Stomach (tissue), 9 donors: ENCODE measurements around the gene STMN1. TPM values are rescaled to one million over a fixed set of nuclear protein-coding genes. Genes with fewer than 3 reads are reported as not detected.

Experiments
- DNase-seq, 2 donors: peaks; one replicate each; pipeline versions ENCODE4 v3.0.0 to v3.0.0-alpha.2; 2013 to 2019
- H3K27ac ChIP-seq, 5 donors: fragments of 200-600 bp in 4 of 5; sonication (generic) in 4 of 5; one replicate each; pipeline ENCODE4 v1.5.1; 2013 to 2019; ENCODE audit warnings: mild to moderate bottlenecking in 1 of 5, moderate library complexity in 1 of 5
- H3K27me3 ChIP-seq, 3 donors: fragments of 200-600 bp; sonication (generic); one replicate each; pipeline ENCODE4 v1.5.1; 2017 to 2019; ENCODE audit warnings: mixed run types in 1 of 3
- H3K36me3 ChIP-seq, 4 donors: fragments of 200-600 bp; sonication (generic); 1 replicate in 3 of 4; 2 replicates in 1 of 4; pipeline ENCODE4 v1.5.1; 2016 to 2019
- H3K4me1 ChIP-seq, 4 donors: fragments of 200-600 bp; sonication (generic); one replicate each; pipeline ENCODE4 v1.5.1; 2016 to 2019
- H3K4me3 ChIP-seq, 4 donors: fragments of 200-600 bp; sonication (generic) in 3 of 4; one replicate each; pipeline ENCODE4 v1.5.1; 2016 to 2019; ENCODE audit warnings: mild to moderate bottlenecking in 1 of 4
- H3K9me3 ChIP-seq, 4 donors: fragments of 200-600 bp; sonication (generic); one replicate each; pipeline ENCODE4 v1.5.1; 2016 to 2019
- CTCF ChIP-seq, 7 experiments: fragments of 450-650 bp in 4 of 7; fragments of 200-600 bp in 3 of 7; sonication (generic) in 3 of 7; IDR thresholded peaks; one replicate each; pipeline ENCODE4 v1.5.1; 2016 to 2019; ENCODE audit warnings: antibody characterized with exemption in 7 of 7, control low read depth in 2 of 7, mild to moderate bottlenecking in 1 of 7
- EP300 ChIP-seq: sonication (generic); formaldehyde crosslinking; IDR thresholded peaks from one replicate; pipeline ENCODE4 v1.6.1; 2017; ENCODE audit warnings: antibody characterized with exemption
- POLR2A ChIP-seq, 4 donors: fragments of 450-650 bp; IDR thresholded peaks; one replicate each; pipeline ENCODE4 v1.6.1; 2016; ENCODE audit warnings: antibody characterized with exemption in 4 of 4, control low read depth in 2 of 4, mild to moderate bottlenecking in 1 of 4, moderate library complexity in 1 of 4
- POLR2AphosphoS5 ChIP-seq, 3 donors: sonication (generic); formaldehyde crosslinking; IDR thresholded peaks; one replicate each; pipeline ENCODE4 v1.6.1; 2016; ENCODE audit warnings: antibody characterized with exemption in 3 of 3
- WGBS, 5 donors: extraction: QIAGEN DNeasy Blood & Tissue Kit in 3 of 5; methylation state at CpG; one replicate each; pipeline versions ENCODE4 v1.1.5 to v1.1.7; 2013 to 2018; 5-methylcytosine and 5-hydroxymethylcytosine counted together
- intact Hi-C: fragments of 100-400 bp; cut with DNase I; formaldehyde crosslinking; loops from one replicate; pipeline ENCODE4 v1.15.1; 2023; ENCODE audit warnings: low total_unique reads
- polyA plus RNA-seq, 3 donors: library from polyadenylated mRNA; stranded (reverse); fragments of 200-250 nt; gene quantifications; one replicate each; pipeline ENCODE4 v1.2.3, GENCODE V29; 2013
- total RNA-seq, 5 donors: library from RNA; depleted of rRNA; stranded (reverse); fragments of >200 nt; gene quantifications; one replicate each; pipeline versions ENCODE4 v1.1.0 to v1.2.3, GENCODE V29; 2014 to 2016
- donor health status: healthy with polysubstance abuse.
- donor health status: Bipolar disorder and iron deficiency.
- donor health status: healthy.

The STMN1 gene
- total and polyA plus RNA-seq, 8 donors, result 25.9 to 109 (median 73.2) TPM

GRCh38 chr1:25899792-25900191 is 6.4 kb downstream of the STMN1 start:
- TF ChIP-seq POLR2AphosphoS5 (IDR thresholded peaks at IDR 0.05), result no peak
- TF ChIP-seq POLR2A (IDR thresholded peaks at IDR 0.05), result no peak
- no peak for TF ChIP-seq EP300
- TF ChIP-seq CTCF (IDR thresholded peaks at IDR 0.05), result no peak
- Histone ChIP-seq H3K4me3 (no peak overlapping the region), H3K36me3 (peaks cover 0 to 48% (median 39%) of the 10 kb centered on the region in 4 donors), H3K4me1 (peaks cover 8 to 38% (median 21%) of the 10 kb centered on the region in 4 donors), H3K9me3 (no peaks in the 10 kb centered on the region), H3K27ac (no peak overlapping the region), H3K27me3 (no peaks in the 10 kb centered on the region)
- WGBS, 5 donors, result 85 to 94% (median 90%) methylated on average over 6 of the region's 6 CpGs
- intact Hi-C loops, result loop anchor here (5.0 kb wide), 1 partner anchor 98 kb away; the partner anchor contains the start of gene PAFAH2
- no peak for DNase-seq

GRCh38 chr1:25898223-25899015 is 7.8 kb downstream of the STMN1 start:
- Histone ChIP-seq H3K4me3 (no peak overlapping the region), H3K9me3 (no peaks in the 10 kb centered on the region), H3K4me1 (peaks cover under 1 to 29% (median 15%) of the 10 kb centered on the region in 4 donors), H3K27ac (no peak overlapping the region), H3K27me3 (no peaks in the 10 kb centered on the region), H3K36me3 (peaks cover 0 to 48% (median 39%) of the 10 kb centered on the region in 4 donors)
- intact Hi-C loops, result loop anchor here (5.0 kb wide), 1 partner anchor 99 kb away; the partner anchor contains the start of gene PAFAH2
- WGBS, 5 donors, result 83 to 91% (median 89%) methylated on average over 11 of the region's 11 CpGs
- TF ChIP-seq EP300 (no peak), POLR2A (IDR thresholded peaks at IDR 0.05) (no peak), CTCF (IDR thresholded peaks at IDR 0.05) (no peak), POLR2AphosphoS5 (IDR thresholded peaks at IDR 0.05) (no peak)
- no peak for DNase-seq

- intact Hi-C loops, result loop anchor here (5.0 kb wide), 1 partner anchor 100 kb away; the partner anchor contains the start of gene PAFAH2
- Histone ChIP-seq H3K9me3 (no peaks in the 10 kb centered on the region), H3K27ac (no peak overlapping the region), H3K36me3 (peaks cover 0 to 47% (median 38%) of the 10 kb centered on the region in 4 donors), H3K4me3 (no peak overlapping the region), H3K27me3 (no peaks in the 10 kb centered on the region), H3K4me1 (peaks cover 7 to 31% (median 21%) of the 10 kb centered on the region in 4 donors)
- WGBS, 5 donors, result 83 to 95% (median 86%) methylated on average over 5 of the region's 5 CpGs
- TF ChIP-seq EP300, result no peak
- no peak for TF ChIP-seq CTCF (IDR thresholded peaks at IDR 0.05)
- TF ChIP-seq POLR2AphosphoS5 (IDR thresholded peaks at IDR 0.05), result no peak
- no peak for TF ChIP-seq POLR2A (IDR thresholded peaks at IDR 0.05)
- no peak for DNase-seq
Observed at GRCh38 chr1:25897754-25898153, 8.5 kb downstream of the STMN1 start.

- Histone ChIP-seq H3K9me3 (no peaks in the 10 kb centered on the region), H3K4me3 (no peak overlapping the region), H3K27me3 (no peaks in the 10 kb centered on the region), H3K36me3 (peaks cover 0 to 38% (median 29%) of the 10 kb centered on the region in 4 donors), H3K27ac (no peak overlapping the region), H3K4me1 (peaks cover 21 to 42% (median 35%) of the 10 kb centered on the region in 4 donors)
- TF ChIP-seq POLR2AphosphoS5 (IDR thresholded peaks at IDR 0.05) (no peak), CTCF (IDR thresholded peaks at IDR 0.05) (no peak), POLR2A (IDR thresholded peaks at IDR 0.05) (no peak), EP300 (no peak)
- no peak for DNase-seq
- WGBS, 5 donors, result 68 to 92% (median 71%) methylated on average over 1 of the region's 1 CpG
- intact Hi-C loops, result loop anchor here (5.0 kb wide), 1 partner anchor 101 kb away; the partner anchor contains the start of gene PAFAH2
Observed at GRCh38 chr1:25896266-25896665, 10.0 kb downstream of the STMN1 start.
